GM12878 (cell line): ENCODE measurements around the gene CPHXL. TPM values are rescaled to one million over a fixed set of nuclear protein-coding genes. Genes with fewer than 3 reads are reported as not detected.

ENCODE experiments used
- ATAC-seq: fragments of 200-7000 bp; cut with Tn5 transposase; 3 replicates; pipeline ENCODE4 v1.9.1; 2020; ENCODE audit warnings: mild to moderate bottlenecking, moderate library complexity
- BruUV-seq: library from RNA; stranded (reverse); fragments of 400-500 nt; replicated peaks from 2 replicates; lab custom pipeline; 2021; lab: Mats Ljungman, UMichigan
- CTCF ChIA-PET: fragments of 300-600 bp; sonication (Branson Sonifier 250); formaldehyde crosslinking; extraction: SDS; loops from one replicate; lab custom pipeline; 2021; ENCODE audit warnings: inconsistent platforms; lab: Yijun Ruan, JAX
- POLR2A ChIA-PET: fragments of 350-600 bp; formaldehyde crosslinking; extraction: SDS; loops from one replicate; lab custom pipeline; 2021; ENCODE audit warnings: inconsistent platforms; lab: Charles Lee
- RAD21 ChIA-PET: fragments of 300-600 bp; sonication (Branson Sonifier 250); formaldehyde crosslinking; loops from one replicate; lab custom pipeline; 2023; ENCODE audit warnings: antibody characterized with exemption; ENCODE audit not compliant: unreplicated experiment; lab: Charles Lee
- SMC1A ChIA-PET: fragments of 300-600 bp; sonication (Branson Sonifier 250); formaldehyde crosslinking; loops from one replicate; lab custom pipeline; 2023; ENCODE audit not compliant: unreplicated experiment, uncharacterized antibody; lab: Charles Lee
- DNase-seq: peaks from one replicate; pipeline ENCODE4 v3.0.0-alpha.2; 2011; ENCODE audit warnings: low read depth, low spot score
- FAIRE-seq: peaks from 3 replicates; lab custom pipeline; 2011; peaks lifted over from hg19 to GRCh38; lab: Jason Lieb, UNC
- H2AFZ ChIP-seq: 2 replicates; pipeline ENCODE4 v1.6.0; 2011; ENCODE audit warnings: low read depth, low read length, control low read depth; ENCODE audit not compliant: control insufficient read depth
- H3K27ac ChIP-seq: 2 replicates; pipeline ENCODE4 v1.5.1; 2011; ENCODE audit warnings: control low read depth; ENCODE audit not compliant: control insufficient read depth, insufficient read depth
- H3K27me3 ChIP-seq, 2 experiments: replicated peaks in 1 of 2; 2 replicates each; pipeline versions ENCODE4 v1.6.0 to v1.6.1; 2011; ENCODE audit warnings: low read length in 1 of 2; ENCODE audit not compliant: control insufficient read depth in 2 of 2, insufficient read depth in 2 of 2
- H3K36me3 ChIP-seq, 2 experiments: 2 replicates each; pipeline ENCODE4 v1.5.1; 2011; ENCODE audit warnings: low read length in 1 of 2; ENCODE audit not compliant: control insufficient read depth in 2 of 2, insufficient read depth in 2 of 2
- H3K4me1 ChIP-seq: 2 replicates; pipeline ENCODE4 v1.6.1; 2011; ENCODE audit warnings: mild to moderate bottlenecking, low read length, moderate library complexity, mixed read lengths; ENCODE audit not compliant: control insufficient read depth, insufficient read depth
- H3K4me2 ChIP-seq: 2 replicates; pipeline ENCODE4 v1.6.0; 2011; ENCODE audit warnings: control low read depth; ENCODE audit not compliant: control insufficient read depth, insufficient read depth
- H3K4me3 ChIP-seq: fragments of 200-600 bp; sonication (generic); 2 replicates; pipeline ENCODE4 v1.5.1; 2016
- H3K79me2 ChIP-seq: 2 replicates; pipeline ENCODE4 v1.6.0; 2011; ENCODE audit warnings: low read length; ENCODE audit not compliant: control insufficient read depth, insufficient read depth
- H3K9ac ChIP-seq: 2 replicates; pipeline ENCODE4 v1.8.0; 2011; ENCODE audit warnings: low read length, control low read depth, mixed read lengths; ENCODE audit not compliant: control insufficient read depth, insufficient read depth
- H3K9me3 ChIP-seq: replicated peaks from 3 replicates; pipeline ENCODE4 v1.5.1; 2011; ENCODE audit warnings: mild to moderate bottlenecking, low read length; ENCODE audit not compliant: control insufficient read depth, insufficient read depth
- H4K20me1 ChIP-seq: 2 replicates; pipeline ENCODE4 v1.6.0; 2011; ENCODE audit not compliant: control insufficient read depth, insufficient read depth
- CTCF ChIP-seq, 3 experiments: IDR thresholded peaks in 2 of 3; conservative IDR thresholded peaks in 1 of 3; 2 replicates each; pipeline ENCODE4 v1.5.1; 2011; ENCODE audit warnings: low read depth in 3 of 3, low read length in 3 of 3, mild to moderate bottlenecking in 3 of 3, control low read depth in 2 of 3, moderate library complexity in 2 of 3, inconsistent platforms in 1 of 3, mixed read lengths in 1 of 3; ENCODE audit not compliant: control insufficient read depth in 2 of 3, insufficient read depth in 1 of 3; ENCODE audit errors: extremely low read depth in 1 of 3
- RAD21 ChIP-seq: IDR thresholded peaks from 2 replicates; pipeline ENCODE4 v1.6.1; 2011; ENCODE audit warnings: mild to moderate bottlenecking, low read depth, low read length, moderate library complexity; ENCODE audit not compliant: insufficient read depth
- REST ChIP-seq: IDR thresholded peaks from 2 replicates; pipeline ENCODE4 v1.6.1; 2012; ENCODE audit warnings: mild to moderate bottlenecking, low read depth, low read length
- YBX1 ChIP-seq: fragments of 450-650 bp; IDR thresholded peaks from 2 replicates; pipeline ENCODE4 v1.6.1; 2016; ENCODE audit warnings: antibody characterized with exemption
- WGBS: methylation state at CpG from one replicate; pipeline ENCODE4 v1.1.6; 2016; ENCODE audit warnings: low lambda C conversion rate; ENCODE audit not compliant: insufficient replicate concordance, insufficient coverage; ENCODE audit errors: missing lambda C conversion rate; 5-methylcytosine and 5-hydroxymethylcytosine counted together
- in situ Hi-C: fragments of 300-500 bp; cut with MboI; formaldehyde crosslinking; loops from 9 replicates; pipeline ENCODE4 v1.14.3; 2018; ENCODE audit warnings: mixed read lengths
- intact Hi-C: fragments of 100-400 bp; cut with micrococcal nuclease; formaldehyde crosslinking; loops from one replicate; pipeline ENCODE4 v1.14.2; 2022; ENCODE audit not compliant: unreplicated experiment
- polyA plus RNA-seq, 11 experiments: library from polyadenylated mRNA; depleted of rRNA in 4 of 11; unstranded in 6 of 11; stranded (reverse) in 5 of 11; fragments of >200 nt; fragmentation: Nextera tagmentation in 4 of 11; fragmentation: Illumina TruSeq in 1 of 11; extraction: Ambion mirVana in 4 of 11; extraction: Trizol in 1 of 11; gene quantifications; 1 replicate in 1 of 11; 2 replicates in 10 of 11; pipeline versions ENCODE4 v1.2.1 to v1.2.3, GENCODE V29; 2011 to 2016; ENCODE audit warnings: inconsistent platforms in 2 of 11, missing spikeins in 2 of 11, low read depth in 1 of 11
- total RNA-seq, 4 experiments: library from RNA; depleted of rRNA in 3 of 4; stranded (reverse); fragments of >200 nt in 3 of 4; fragmentation: Illumina TruSeq in 1 of 4; extraction: Trizol in 1 of 4; gene quantifications; 2 replicates each; pipeline versions ENCODE4 v1.2.1 to v1.2.3, GENCODE V29; 2013 to 2021
- TF ChIP-seq, protein P1 (sequence below): fragments of 450-650 bp; IDR thresholded peaks from 2 replicates; pipeline ENCODE4 v1.6.1; 2018; ENCODE audit warnings: mild to moderate bottlenecking, low read depth, moderate library complexity; ENCODE audit not compliant: partially characterized antibody

Gene CPHXL
- total and polyA plus RNA-seq, 10 of the 15 experiments (the other 5 are each of a cell fraction or from before 2014, with no cell fraction given) = 0.13 TPM; not detected in 9

DNA sequence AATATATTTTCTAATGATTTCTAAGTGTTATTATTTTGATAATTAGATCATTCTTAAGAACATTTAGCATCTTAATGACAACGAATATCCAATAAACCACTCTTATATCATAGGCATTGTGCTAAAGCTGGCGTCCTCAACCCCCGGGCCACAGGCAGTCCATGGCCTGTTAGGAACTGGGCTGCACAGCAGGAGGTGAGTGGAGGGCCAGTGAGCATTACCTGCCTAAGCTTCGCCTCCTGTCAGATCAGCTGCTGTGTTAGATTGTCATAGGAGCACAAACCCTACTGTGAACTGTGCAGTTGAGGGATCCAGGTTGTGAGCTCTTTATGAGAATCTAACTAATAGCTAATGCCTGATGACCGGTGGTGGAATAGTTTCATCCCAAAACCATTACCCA lies 28.7 kb downstream of the CPHXL start (continued):
- no peak for TF ChIP-seq REST

DNA sequence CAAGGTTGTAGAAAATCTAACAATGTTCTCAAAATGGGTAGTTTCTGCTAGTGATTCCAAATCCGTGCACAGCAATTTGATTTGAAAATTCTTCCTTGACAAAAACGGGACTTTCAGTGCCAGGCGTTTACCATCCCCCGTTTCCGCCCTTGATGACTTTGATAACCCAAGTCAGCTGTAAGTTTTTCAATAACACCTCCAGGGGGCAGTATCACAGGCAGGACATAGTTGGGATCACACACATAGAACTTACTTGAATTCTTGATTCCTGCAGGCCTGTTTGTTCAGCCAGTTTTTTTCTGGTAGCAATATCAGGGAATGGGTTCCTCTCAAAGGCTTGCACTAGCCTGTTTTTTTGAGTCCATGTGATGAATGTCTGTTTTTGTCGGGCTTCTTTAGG lies 30.6 kb downstream of the CPHXL start:
- ChIA-PET POLR2A (no interaction called here), CTCF (interaction anchor here (1.1 to 1.4 kb wide), 2 partner anchors 48 to 68 kb away, joined by 3 to 8 read pairs; partner anchors contain the start of gene TERF2IP), SMC1A (interaction anchor here (0.5 to 1.0 kb wide), 3 partner anchors 38 to 314 kb away, joined by 3 to 4 read pairs (median 3); no protein-coding TSS in a partner anchor), RAD21 (interaction anchor here (1.1 kb wide), 1 partner anchor 40 kb away, joined by 3 read pairs; no protein-coding TSS in a partner anchor)
- Histone ChIP-seq H3K27me3 (no peaks in the 10 kb centered on the region), H3K36me3 (no peaks in the 10 kb centered on the region), H3K9me3 (no peaks in the 10 kb centered on the region), H3K9ac (no peak overlapping the region), H3K4me2 (no peak overlapping the region), H3K79me2 (no peaks in the 10 kb centered on the region), H3K27ac (no peak overlapping the region), H2AFZ (no peak overlapping the region), H4K20me1 (no peaks in the 10 kb centered on the region), H3K4me3 (no peak overlapping the region), H3K4me1 (no peaks in the 10 kb centered on the region)
- no peak for FAIRE-seq
- DNase-seq = no peak
- ATAC-seq = no peak
- TF ChIP-seq CTCF (IDR thresholded peaks at IDR 0.05 in 2 of 3, conservative IDR thresholded peaks at IDR 0.05 in 1 of 3; ENCODE audit: control insufficient read depth in 2 of 3, extremely low read depth in 1 of 3, insufficient read depth in 1 of 3, low read depth in 3 of 3, low read length in 3 of 3) (0 out of 6 replicates have a peak, but pooled peaks of 1 of the 3 experiments have one; percentile 33), YBX1 (no peak), RAD21 (0 out of 2 replicates have a peak, but pooled peaks have one; percentile 6)
- TF ChIP-seq, protein P1, sequence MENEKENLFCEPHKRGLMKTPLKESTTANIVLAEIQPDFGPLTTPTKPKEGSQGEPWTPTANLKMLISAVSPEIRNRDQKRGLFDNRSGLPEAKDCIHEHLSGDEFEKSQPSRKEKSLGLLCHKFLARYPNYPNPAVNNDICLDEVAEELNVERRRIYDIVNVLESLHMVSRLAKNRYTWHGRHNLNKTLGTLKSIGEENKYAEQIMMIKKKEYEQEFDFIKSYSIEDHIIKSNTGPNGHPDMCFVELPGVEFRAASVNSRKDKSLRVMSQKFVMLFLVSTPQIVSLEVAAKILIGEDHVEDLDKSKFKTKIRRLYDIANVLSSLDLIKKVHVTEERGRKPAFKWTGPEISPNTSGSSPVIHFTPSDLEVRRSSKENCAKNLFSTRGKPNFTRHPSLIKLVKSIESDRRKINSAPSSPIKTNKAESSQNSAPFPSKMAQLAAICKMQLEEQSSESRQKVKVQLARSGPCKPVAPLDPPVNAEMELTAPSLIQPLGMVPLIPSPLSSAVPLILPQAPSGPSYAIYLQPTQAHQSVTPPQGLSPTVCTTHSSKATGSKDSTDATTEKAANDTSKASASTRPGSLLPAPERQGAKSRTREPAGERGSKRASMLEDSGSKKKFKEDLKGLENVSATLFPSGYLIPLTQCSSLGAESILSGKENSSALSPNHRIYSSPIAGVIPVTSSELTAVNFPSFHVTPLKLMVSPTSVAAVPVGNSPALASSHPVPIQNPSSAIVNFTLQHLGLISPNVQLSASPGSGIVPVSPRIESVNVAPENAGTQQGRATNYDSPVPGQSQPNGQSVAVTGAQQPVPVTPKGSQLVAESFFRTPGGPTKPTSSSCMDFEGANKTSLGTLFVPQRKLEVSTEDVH = no peak
- WGBS = 46% methylated on average over 6 of the region's 6 CpGs
- BruUV-seq = no TSS peak
- intact Hi-C loops (no loop called here), in situ Hi-C loops (no loop called here)
